Skeletal muscle satellite cell (primary cell): ENCODE data around the gene ZFR.
"Not testable (repeated sequence)": the region's sequence is repeated elsewhere in the genome, so short reads cannot be mapped to it uniquely, and the experiment has no call there.

Experiments used
- H3K27me3 ChIP-seq: 2 replicates; pipeline ENCODE4 v1.7.0; 2013; ENCODE audit warnings: low read length; ENCODE audit not compliant: control insufficient read depth, insufficient read depth
- H3K36me3 ChIP-seq: 2 replicates; pipeline ENCODE4 v1.7.0; 2013; ENCODE audit warnings: mild to moderate bottlenecking, control low read depth, low read length; ENCODE audit not compliant: insufficient read depth
- H3K4me1 ChIP-seq: 2 replicates; pipeline ENCODE4 v1.7.0; 2013; ENCODE audit warnings: low read length; ENCODE audit not compliant: control insufficient read depth, insufficient read depth
- H3K4me2 ChIP-seq: 2 replicates; pipeline ENCODE4 v1.7.0; 2013; ENCODE audit warnings: mild to moderate bottlenecking, low read length
- H3K4me3 ChIP-seq: 2 replicates; pipeline ENCODE4 v1.7.0; 2013; ENCODE audit warnings: low read length
- H3K9ac ChIP-seq: 2 replicates; pipeline ENCODE4 v1.7.0; 2013; ENCODE audit warnings: mild to moderate bottlenecking, low read depth, low read length, moderate library complexity
- H3K9me3 ChIP-seq: replicated peaks from 2 replicates; pipeline ENCODE4 v1.7.0; 2013; ENCODE audit warnings: mild to moderate bottlenecking, control low read depth, low read length

Gene ZFR

DNA sequence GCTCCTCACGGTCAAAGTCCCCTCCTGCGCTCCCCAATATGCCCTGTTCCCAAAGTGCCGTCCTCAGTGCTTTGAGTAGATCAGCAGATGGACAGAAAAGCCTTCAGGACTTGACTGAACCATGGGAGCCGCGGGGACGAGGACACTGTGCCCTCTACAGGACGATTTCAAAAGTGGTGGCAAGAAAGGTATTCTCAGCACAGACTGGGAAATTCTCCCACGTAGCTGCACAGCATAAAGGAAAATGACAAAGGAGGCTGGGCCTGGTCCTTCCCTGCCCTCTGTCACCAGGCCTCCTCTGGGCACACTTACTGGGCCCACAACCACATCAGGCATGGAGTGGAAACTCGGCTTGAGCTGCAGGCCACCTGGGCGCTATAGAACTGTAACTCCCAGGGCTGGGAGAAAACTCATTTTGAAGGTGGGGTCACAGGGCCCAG, 115.1 kb downstream of the ZFR start:
- Histone ChIP-seq H3K9ac (no peak overlapping the region), H3K4me2 (no peak overlapping the region), H3K9me3 (no peaks in the 10 kb centered on the region), H3K36me3 (no peaks in the 10 kb centered on the region), H3K4me1 (peaks cover 4% of the 10 kb centered on the region), H3K4me3 (no peak overlapping the region), H3K27me3 (no peaks in the 10 kb centered on the region)

DNA sequence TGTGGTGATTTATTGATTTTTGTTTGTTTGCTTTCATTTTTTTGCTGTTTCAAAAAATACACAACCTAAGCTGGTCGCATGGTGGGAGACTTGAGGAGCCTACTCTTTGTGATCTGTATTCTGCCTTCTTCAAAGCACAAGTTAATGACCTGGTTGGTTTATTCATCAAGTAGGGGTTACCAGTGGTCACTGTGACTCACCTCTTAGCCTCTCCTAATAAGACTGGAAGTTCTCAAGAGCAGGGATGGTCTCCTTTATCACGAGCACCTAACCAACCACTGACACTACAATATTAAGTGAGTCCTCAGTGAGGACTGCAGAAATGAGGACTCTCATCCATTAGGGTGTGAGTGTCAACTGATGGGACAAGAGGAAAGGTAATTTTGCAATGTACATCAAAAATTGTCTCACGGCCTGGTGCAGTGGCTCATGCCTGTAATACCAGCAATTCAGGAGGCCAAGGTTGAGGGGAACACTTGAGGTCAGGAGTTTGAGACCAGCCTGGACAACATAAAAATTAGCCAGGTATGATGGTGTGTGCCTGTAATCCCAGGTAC, 118.2 kb downstream of the ZFR start:
- peaks cover 3% of the 10 kb centered on the region for H3K9me3 ChIP-seq
- no peak overlapping the region for H3K9ac ChIP-seq
- H3K27me3 ChIP-seq = no peaks in the 10 kb centered on the region
- no peaks in the 10 kb centered on the region for H3K36me3 ChIP-seq
- no peak overlapping the region for H3K4me2 ChIP-seq
- H3K4me3 ChIP-seq = no peak overlapping the region
- peaks cover 4% of the 10 kb centered on the region for H3K4me1 ChIP-seq

DNA sequence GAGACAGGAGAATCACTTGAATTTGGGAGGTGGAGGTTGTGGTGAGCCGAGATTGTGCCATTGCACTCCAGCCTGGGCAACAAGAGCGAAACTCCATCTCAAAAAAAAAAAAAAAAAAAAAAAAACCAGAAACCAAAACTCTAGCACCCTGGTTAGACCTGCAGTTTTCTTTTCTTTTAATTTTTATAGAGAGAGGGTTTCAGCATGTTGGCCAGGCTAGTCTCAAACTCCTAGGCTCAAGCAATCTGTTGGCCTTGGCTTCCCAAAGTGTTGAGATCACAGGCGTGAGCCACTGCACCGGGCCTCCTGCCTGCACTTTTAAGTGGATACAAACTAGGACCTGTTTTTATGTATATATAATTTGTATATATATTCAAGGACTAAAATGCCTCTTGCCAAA, 118.9 kb downstream of the ZFR start:
- no peak overlapping the region for H3K4me2 ChIP-seq
- peaks cover 4% of the 10 kb centered on the region for H3K4me1 ChIP-seq
- H3K36me3 ChIP-seq = no peaks in the 10 kb centered on the region
- no peaks in the 10 kb centered on the region for H3K27me3 ChIP-seq
- no peak overlapping the region for H3K9ac ChIP-seq
- H3K4me3 ChIP-seq = no peak overlapping the region
- H3K9me3 ChIP-seq = peaks cover 3% of the 10 kb centered on the region

DNA sequence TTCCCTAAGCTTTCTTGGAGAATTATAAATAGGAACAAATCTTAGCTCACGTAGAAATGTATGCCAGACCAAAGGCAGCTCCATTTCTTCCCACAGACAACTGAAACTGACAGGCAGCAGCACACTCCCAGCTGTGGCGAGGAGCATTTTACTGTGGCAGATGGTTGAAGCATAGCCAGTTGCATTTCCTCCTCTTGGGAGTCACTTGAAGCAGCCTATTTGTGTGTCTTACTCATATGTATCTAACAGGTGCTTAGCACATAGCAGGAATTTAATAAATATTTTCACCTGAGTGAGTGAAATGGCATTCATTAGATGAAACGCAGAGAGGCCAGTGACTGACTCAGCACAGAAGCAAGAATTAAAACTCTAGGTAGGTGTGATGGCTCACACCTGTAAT, 119.5 kb downstream of the ZFR start:
- Histone ChIP-seq H3K9ac (no peak overlapping the region), H3K4me2 (peak overlapping the region; percentile 27), H3K27me3 (no peaks in the 10 kb centered on the region)

DNA sequence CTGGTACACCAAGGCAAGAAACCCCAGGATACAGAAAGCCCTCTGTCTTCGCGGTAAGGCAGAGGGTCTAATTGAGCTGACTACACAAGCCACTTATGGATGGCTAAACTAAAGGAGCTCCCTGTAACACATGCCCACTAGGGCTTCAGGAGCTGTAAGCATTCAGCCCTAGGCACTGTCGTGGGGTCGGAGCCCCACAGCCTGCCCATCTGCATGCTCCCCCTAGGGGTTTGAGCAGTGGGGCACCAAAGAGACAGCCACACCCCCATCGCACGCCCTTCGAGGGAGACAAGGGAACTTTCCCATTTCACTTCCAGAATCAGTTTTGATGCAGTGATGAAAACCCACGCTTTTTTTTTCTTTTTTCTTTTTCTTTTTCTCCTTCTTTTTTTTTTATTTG, 120.8 kb downstream of the ZFR start:
- H3K9me3 ChIP-seq = peaks cover 3% of the 10 kb centered on the region
- H3K36me3 ChIP-seq = no peaks in the 10 kb centered on the region
- H3K4me1 ChIP-seq = peaks cover 4% of the 10 kb centered on the region
- no peak overlapping the region for H3K4me2 ChIP-seq
- no peak overlapping the region for H3K9ac ChIP-seq
- no peak overlapping the region for H3K4me3 ChIP-seq
- no peaks in the 10 kb centered on the region for H3K27me3 ChIP-seq

More for the DNA sequence above, 119.5 kb downstream of the ZFR start:
- Histone ChIP-seq H3K9me3 (peaks cover 3% of the 10 kb centered on the region), H3K36me3 (no peaks in the 10 kb centered on the region), H3K4me1 (peaks cover 4% of the 10 kb centered on the region), H3K4me3 (no peak overlapping the region)

DNA sequence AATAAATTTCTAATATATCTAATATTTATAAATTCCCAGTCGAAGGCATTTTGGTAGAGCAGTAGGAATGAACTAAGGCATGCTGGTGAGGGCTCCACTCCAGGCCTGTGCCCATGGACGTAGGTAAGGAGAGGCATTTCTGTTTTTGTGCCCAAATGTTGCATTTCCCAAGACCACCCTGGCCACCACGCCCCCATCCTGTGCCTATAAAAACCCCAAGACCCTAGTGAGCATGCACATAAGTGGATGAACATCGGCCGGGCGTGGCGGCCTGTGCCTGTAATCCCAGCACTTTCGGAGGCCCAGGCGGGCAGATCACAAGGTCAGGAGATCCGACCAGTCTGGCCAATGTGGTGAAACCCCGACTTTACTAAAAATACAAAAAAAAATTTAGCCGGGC, 121.7 kb downstream of the ZFR start:
- Histone ChIP-seq H3K4me1 (peaks cover 4% of the 10 kb centered on the region), H3K9ac (no peak overlapping the region), H3K4me3 (no peak overlapping the region), H3K36me3 (no peaks in the 10 kb centered on the region), H3K4me2 (no peak overlapping the region), H3K9me3 (peaks cover 3% of the 10 kb centered on the region), H3K27me3 (no peaks in the 10 kb centered on the region)

DNA sequence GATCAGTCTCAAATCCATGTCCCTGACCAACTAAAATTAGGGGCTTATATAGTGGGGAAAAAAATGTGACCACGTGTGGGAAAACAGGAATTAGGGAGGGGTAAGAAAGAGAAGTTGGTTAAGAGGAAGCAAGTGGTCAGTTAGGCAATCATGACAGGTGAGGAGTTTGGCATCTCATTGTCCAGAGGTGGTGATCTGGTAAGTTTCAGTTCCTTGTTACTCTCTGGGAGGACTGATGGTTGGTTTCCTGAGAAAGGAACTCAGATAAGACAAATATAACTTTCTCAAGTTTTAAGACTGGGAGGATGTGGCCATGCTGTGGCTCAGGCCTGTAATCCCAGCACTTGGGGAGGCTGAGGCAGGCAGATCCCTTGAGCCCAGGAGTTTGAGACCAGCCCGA, 122.8 kb downstream of the ZFR start:
- not testable (repeated sequence) for H3K36me3 ChIP-seq, H3K4me3 ChIP-seq, H3K9me3 ChIP-seq, H3K4me2 ChIP-seq, H3K9ac ChIP-seq, H3K27me3 ChIP-seq
- peaks cover 10% of the 10 kb centered on the region for H3K4me1 ChIP-seq

DNA sequence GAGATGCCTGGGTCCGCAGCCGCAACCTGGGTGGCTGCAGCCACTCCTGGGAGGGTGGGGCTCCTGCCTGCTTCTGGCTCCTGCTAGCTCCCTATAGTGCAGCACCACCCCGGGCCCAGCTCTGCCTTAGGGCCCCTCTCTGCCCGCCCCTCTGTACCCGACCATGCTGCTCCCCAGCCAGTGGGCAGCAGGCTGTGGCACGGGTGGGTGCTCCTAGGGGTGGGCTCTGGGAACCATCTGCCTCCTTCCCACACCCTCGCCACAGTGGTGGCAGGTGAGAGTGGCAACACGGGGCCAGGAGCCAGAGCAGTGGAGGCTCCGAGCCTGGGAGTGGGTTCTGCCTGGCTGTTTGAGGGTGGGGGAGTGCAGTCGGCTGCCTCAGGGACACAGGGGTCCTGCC, 124.0 kb downstream of the ZFR start:
- Histone ChIP-seq H3K36me3 (no peaks in the 10 kb centered on the region), H3K9me3 (peaks cover 3% of the 10 kb centered on the region), H3K4me2 (no peak overlapping the region), H3K9ac (no peak overlapping the region), H3K4me1 (peaks cover 7% of the 10 kb centered on the region), H3K4me3 (no peak overlapping the region), H3K27me3 (no peaks in the 10 kb centered on the region)

DNA sequence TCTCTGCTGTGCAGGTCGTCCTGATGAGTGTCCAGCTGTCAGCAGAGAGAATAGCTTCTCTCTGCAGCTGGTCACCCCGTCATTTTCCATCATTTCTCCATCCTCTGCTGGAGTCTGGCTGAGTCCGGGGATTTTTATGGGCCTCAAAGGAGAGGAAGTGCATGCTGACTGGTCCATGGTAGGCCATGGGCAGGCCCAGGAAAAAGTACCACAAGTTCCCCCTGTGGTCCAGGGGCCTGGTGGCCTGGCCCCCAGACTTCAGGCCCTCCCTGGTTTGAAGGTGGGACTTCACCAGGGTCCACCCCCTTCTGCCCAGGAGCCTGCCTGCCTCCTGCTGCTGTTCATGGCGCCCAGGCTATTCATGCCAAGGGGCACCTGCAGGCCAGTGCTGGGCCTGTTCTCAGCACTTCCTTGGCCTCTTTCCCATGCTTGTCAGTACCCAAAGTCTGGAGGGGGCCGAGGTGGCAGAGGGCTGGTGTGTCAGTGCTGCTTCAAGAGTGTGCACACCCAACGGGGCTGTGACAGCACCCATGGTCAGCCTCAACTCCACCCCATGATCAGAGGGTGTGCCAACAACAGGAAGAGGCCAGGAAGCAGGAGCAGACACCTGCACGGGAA, 124.5 kb downstream of the ZFR start:
- H3K9me3 ChIP-seq = peaks cover 3% of the 10 kb centered on the region
- no peaks in the 10 kb centered on the region for H3K27me3 ChIP-seq
- H3K4me1 ChIP-seq = peaks cover 7% of the 10 kb centered on the region
- no peak overlapping the region for H3K4me2 ChIP-seq
- H3K4me3 ChIP-seq = no peak overlapping the region
- no peaks in the 10 kb centered on the region for H3K36me3 ChIP-seq
- no peak overlapping the region for H3K9ac ChIP-seq

DNA sequence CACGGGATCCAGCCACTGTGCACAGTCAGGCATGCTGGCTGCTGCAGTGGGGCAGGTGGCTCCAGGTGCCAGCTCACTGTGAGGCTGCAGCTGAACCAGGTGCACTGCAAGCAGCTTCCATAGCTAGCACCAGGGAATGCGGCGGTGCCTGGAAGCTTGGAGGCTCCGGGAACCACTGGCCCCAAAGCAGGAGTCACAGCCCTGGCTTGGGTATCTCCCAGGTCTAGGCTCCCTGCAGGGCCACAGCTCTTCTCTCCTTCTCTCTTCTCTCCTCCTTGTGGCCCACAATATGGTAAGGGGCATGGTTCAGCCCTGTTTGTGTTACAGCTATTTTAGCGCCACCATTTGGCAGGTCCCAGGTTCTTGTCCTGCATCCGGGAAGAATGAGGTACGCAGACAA, 125.1 kb downstream of the ZFR start:
- Histone ChIP-seq H3K9ac (no peak overlapping the region), H3K4me3 (no peak overlapping the region), H3K4me1 (peaks cover 7% of the 10 kb centered on the region), H3K4me2 (no peak overlapping the region), H3K27me3 (no peaks in the 10 kb centered on the region), H3K9me3 (peaks cover 3% of the 10 kb centered on the region), H3K36me3 (no peaks in the 10 kb centered on the region)

DNA sequence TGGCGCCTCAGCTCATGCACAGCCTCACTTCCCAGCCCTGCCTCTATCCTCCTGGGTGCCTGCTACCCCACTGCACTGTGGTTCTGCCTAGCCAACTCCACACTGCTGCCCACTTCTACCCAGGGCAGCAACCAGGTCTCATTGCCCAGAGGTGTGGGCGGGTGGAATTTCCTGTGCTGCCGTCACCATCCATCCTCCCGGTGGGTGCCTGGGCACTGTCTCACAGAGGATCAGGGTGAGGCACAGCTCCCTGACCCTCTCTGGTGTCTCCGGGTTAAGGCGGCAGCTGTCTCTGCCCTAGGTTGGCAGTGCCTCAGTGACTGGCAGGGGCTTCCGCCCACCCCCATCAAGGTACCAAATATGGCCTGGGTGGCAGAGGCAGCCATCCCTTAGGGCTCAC, 127.5 kb downstream of the ZFR start:
- peaks cover 7% of the 10 kb centered on the region for H3K4me1 ChIP-seq
- H3K9me3 ChIP-seq = peaks cover 3% of the 10 kb centered on the region
- no peak overlapping the region for H3K9ac ChIP-seq
- no peaks in the 10 kb centered on the region for H3K36me3 ChIP-seq
- peak overlapping the region; percentile 11 for H3K4me3 ChIP-seq
- H3K27me3 ChIP-seq = no peaks in the 10 kb centered on the region
- peak overlapping the region; percentile 14 for H3K4me2 ChIP-seq
